Measurements from ENCODE around the gene CELF2.

Gene CELF2

DNA sequence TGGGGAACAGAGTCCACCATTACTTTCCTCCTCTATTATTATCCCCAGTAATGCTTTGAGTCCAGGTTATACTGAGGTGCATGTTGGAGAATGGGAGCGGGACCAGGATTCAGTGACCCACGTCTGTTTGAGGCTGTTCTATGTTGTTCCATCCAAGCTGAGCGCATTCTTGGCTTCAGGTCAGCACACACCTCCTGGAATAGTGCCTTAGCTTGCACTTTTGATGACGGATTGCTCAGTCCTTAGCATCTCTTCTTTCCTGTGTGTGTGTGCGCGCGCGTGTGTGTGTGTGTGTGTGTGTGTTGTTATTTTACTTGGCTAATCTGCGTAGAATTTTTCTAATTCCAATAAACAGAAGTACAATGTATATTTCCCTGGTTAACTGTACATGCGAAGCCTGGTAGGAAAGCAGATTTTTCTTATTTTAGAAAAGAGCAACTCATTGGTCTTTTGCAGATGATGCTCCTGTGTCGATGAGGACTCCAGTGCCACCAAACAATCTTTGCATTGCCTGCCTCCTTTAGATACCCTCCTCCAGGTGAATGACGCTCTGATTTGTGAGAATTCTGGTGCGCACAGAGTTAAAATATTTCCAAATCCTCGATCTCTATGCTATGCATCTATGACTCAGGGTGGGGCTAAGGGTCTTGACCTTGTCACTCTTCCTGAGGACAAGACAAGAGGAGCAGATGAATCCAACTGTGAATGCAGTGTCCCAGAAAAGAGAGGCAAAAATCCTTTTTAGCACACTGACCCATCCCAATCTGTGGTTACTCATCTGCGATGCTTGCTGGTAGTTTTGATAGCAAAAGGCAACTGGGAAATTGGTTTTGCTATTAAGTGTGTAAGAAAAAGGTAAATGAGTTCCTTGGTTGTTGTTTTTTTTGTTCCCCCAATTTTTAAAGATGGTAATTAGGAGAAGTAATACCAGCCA is 13.3 kb upstream of the CELF2 start:
- Histone ChIP-seq H3K4me1 (ENCODE audit: control insufficient read depth, insufficient read depth, low read length) (no peaks in the 10 kb centered on the region), H3K4me3 (ENCODE audit: low read depth, low read length) (no peak overlapping the region), H3K36me3 (ENCODE audit: control insufficient read depth, insufficient read depth, low read length) (no peaks in the 10 kb centered on the region), H3K27ac (ENCODE audit: low read depth, low read length) (no peak overlapping the region), H3K27me3 (ENCODE audit: control insufficient read depth, insufficient read depth, low read length) (no peaks in the 10 kb centered on the region), H3K9ac (ENCODE audit: low read length) (no peak overlapping the region), H3K9me3 (ENCODE audit: control insufficient read depth, insufficient read depth, low read depth, low read length) (no peaks in the 10 kb centered on the region)

GRCh38 chr10:11005725-11006427 is 11.8 kb upstream of the CELF2 start:
- Histone ChIP-seq H3K9ac (ENCODE audit: low read length) (no peak overlapping the region), H3K4me3 (ENCODE audit: low read depth, low read length) (no peak overlapping the region), H3K36me3 (ENCODE audit: control insufficient read depth, insufficient read depth, low read length) (no peaks in the 10 kb centered on the region), H3K4me1 (ENCODE audit: control insufficient read depth, insufficient read depth, low read length) (no peaks in the 10 kb centered on the region), H3K27me3 (ENCODE audit: control insufficient read depth, insufficient read depth, low read length) (no peaks in the 10 kb centered on the region), H3K27ac (ENCODE audit: low read depth, low read length) (no peak overlapping the region), H3K9me3 (ENCODE audit: control insufficient read depth, insufficient read depth, low read depth, low read length) (no peaks in the 10 kb centered on the region)

- no peaks in the 10 kb centered on the region for H3K9me3 ChIP-seq (ENCODE audit: control insufficient read depth, insufficient read depth, low read depth, low read length)
- no peak overlapping the region for H3K9ac ChIP-seq (ENCODE audit: low read length)
- H3K27ac ChIP-seq (ENCODE audit: low read depth, low read length) = no peak overlapping the region
- H3K4me3 ChIP-seq (ENCODE audit: low read depth, low read length) = no peak overlapping the region
- no peaks in the 10 kb centered on the region for H3K4me1 ChIP-seq (ENCODE audit: control insufficient read depth, insufficient read depth, low read length)
- no peaks in the 10 kb centered on the region for H3K36me3 ChIP-seq (ENCODE audit: control insufficient read depth, insufficient read depth, low read length)
- H3K27me3 ChIP-seq (ENCODE audit: control insufficient read depth, insufficient read depth, low read length) = no peaks in the 10 kb centered on the region
Measured at GRCh38 chr10:11006428-11006825, 11.2 kb upstream of the CELF2 start.

- no peaks in the 10 kb centered on the region for H3K36me3 ChIP-seq (ENCODE audit: control insufficient read depth, insufficient read depth, low read length)
- H3K9me3 ChIP-seq (ENCODE audit: control insufficient read depth, insufficient read depth, low read depth, low read length) = no peaks in the 10 kb centered on the region
- H3K27ac ChIP-seq (ENCODE audit: low read depth, low read length) = no peak overlapping the region
- no peaks in the 10 kb centered on the region for H3K4me1 ChIP-seq (ENCODE audit: control insufficient read depth, insufficient read depth, low read length)
- H3K4me3 ChIP-seq (ENCODE audit: low read depth, low read length) = no peak overlapping the region
- no peaks in the 10 kb centered on the region for H3K27me3 ChIP-seq (ENCODE audit: control insufficient read depth, insufficient read depth, low read length)
- H3K9ac ChIP-seq (ENCODE audit: low read length) = no peak overlapping the region
Measured at GRCh38 chr10:11007476-11008020, 10.1 kb upstream of the CELF2 start.

DNA sequence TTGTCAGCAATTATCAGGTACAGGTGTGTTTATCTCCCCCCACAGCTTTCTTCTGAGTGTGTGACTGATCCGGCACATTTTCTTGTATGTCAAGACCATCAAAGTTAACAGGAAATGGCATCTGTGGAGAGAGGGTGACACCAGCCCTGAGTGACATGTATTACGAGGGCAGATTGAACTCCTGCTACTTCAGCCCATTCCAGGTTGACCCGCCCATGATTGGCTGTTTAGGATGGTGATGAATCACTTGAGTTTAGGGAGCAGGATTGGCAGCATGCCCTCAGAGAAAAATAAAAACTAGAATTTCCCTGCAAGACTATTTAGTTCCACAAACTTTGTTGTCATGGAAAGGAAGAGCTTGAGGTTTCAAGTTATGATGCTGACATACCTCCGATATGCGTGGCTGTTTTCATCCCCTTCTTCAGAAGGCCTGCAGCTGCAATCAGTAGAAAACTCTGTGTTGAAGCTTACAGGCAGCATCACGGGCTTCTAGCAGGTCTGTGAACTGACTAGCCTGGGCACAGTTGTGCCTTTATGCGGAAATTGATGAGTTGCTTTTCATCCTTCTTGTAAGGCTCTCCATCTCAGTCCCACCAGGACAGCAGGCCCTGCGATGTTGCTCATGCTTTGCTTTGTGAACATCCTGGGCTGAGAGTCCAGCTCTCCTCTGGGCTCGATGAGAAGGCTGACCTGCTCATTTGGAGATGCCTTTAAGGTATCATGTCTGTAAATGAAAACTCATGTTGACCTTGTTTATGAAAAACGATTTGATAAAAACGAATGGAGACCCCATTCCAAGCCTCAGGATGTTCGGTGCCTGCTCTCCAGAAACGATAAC is 8.0 kb upstream of the CELF2 start:
- no peaks in the 10 kb centered on the region for H3K9me3 ChIP-seq (ENCODE audit: control insufficient read depth, insufficient read depth, low read depth, low read length)
- H3K36me3 ChIP-seq (ENCODE audit: control insufficient read depth, insufficient read depth, low read length) = no peaks in the 10 kb centered on the region
- no peak overlapping the region for H3K9ac ChIP-seq (ENCODE audit: low read length)
- H3K27me3 ChIP-seq (ENCODE audit: control insufficient read depth, insufficient read depth, low read length) = no peaks in the 10 kb centered on the region
- H3K4me1 ChIP-seq (ENCODE audit: control insufficient read depth, insufficient read depth, low read length) = peaks cover 1% of the 10 kb centered on the region; the same call in 1 of the 2 replicates
- no peak overlapping the region for H3K4me3 ChIP-seq (ENCODE audit: low read depth, low read length)
- no peak overlapping the region for H3K27ac ChIP-seq (ENCODE audit: low read depth, low read length)

- Histone ChIP-seq H3K27me3 (ENCODE audit: control insufficient read depth, insufficient read depth, low read length) (0 out of 2 replicates have a peak, but pooled peaks cover 1% of the 10 kb centered on the region), H3K27ac (ENCODE audit: low read depth, low read length) (no peak overlapping the region), H3K36me3 (ENCODE audit: control insufficient read depth, insufficient read depth, low read length) (no peaks in the 10 kb centered on the region), H3K4me1 (ENCODE audit: control insufficient read depth, insufficient read depth, low read length) (peaks cover 8% of the 10 kb centered on the region; the same call in 1 of the 2 replicates), H3K9ac (ENCODE audit: low read length) (no peak overlapping the region), H3K4me3 (ENCODE audit: low read depth, low read length) (no peak overlapping the region), H3K9me3 (ENCODE audit: control insufficient read depth, insufficient read depth, low read depth, low read length) (no peaks in the 10 kb centered on the region)
Measured at GRCh38 chr10:11010582-11010981, 7.1 kb upstream of the CELF2 start.

DNA sequence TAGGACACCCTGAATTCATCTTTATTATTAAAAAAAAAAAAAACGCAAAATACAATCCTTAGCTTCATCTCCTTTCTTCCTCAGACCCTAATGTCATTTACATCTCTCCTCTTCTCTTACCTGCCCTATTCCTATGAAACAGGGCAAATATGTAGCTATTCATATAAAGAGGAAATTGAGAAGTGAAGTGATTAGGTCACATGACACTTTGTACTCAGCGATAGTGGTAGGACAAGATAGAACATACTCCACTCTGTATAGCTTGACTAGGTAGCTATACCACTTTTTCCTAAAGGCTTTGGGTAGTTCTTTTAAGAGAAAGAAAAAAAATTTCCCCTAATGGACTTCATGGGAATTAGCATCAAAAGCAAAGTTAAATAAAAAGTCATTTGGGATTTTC is 6.2 kb upstream of the CELF2 start:
- H3K36me3 ChIP-seq (ENCODE audit: control insufficient read depth, insufficient read depth, low read length) = no peaks in the 10 kb centered on the region

DNA sequence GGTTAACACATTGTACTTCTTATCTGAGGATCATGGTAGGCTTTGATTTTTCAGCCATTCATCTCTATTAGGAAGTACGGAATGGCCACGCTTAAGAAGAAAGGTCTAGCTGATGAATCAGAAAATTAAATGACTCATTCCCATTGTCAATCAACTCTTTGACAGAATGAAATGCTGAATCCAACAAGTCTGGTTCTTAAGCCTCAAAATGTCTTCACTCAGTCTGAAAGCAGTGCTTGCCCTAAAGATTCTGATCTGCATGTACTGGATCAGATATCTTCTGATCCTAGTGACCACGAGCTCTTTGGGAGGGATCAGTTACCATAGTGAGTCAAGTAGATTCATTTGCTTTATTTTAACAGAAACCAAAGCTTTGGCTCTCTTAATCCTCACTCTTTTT is 5.7 kb upstream of the CELF2 start:
- H3K9me3 ChIP-seq (ENCODE audit: control insufficient read depth, insufficient read depth, low read depth, low read length) = no peaks in the 10 kb centered on the region
- no peak overlapping the region for H3K4me3 ChIP-seq (ENCODE audit: low read depth, low read length)
- H3K27me3 ChIP-seq (ENCODE audit: control insufficient read depth, insufficient read depth, low read length) = peaks cover 15% of the 10 kb centered on the region
- peaks cover 13% of the 10 kb centered on the region for H3K4me1 ChIP-seq (ENCODE audit: control insufficient read depth, insufficient read depth, low read length)
- H3K36me3 ChIP-seq (ENCODE audit: control insufficient read depth, insufficient read depth, low read length) = no peaks in the 10 kb centered on the region
- no peak overlapping the region for H3K9ac ChIP-seq (ENCODE audit: low read length)
- no peak overlapping the region for H3K27ac ChIP-seq (ENCODE audit: low read depth, low read length)

More for the DNA sequence above, 6.2 kb upstream of the CELF2 start:
- Histone ChIP-seq H3K27ac (ENCODE audit: low read depth, low read length) (no peak overlapping the region), H3K4me3 (ENCODE audit: low read depth, low read length) (no peak overlapping the region), H3K4me1 (ENCODE audit: control insufficient read depth, insufficient read depth, low read length) (peaks cover 13% of the 10 kb centered on the region), H3K27me3 (ENCODE audit: control insufficient read depth, insufficient read depth, low read length) (peaks cover 9% of the 10 kb centered on the region), H3K9ac (ENCODE audit: low read length) (no peak overlapping the region), H3K9me3 (ENCODE audit: control insufficient read depth, insufficient read depth, low read depth, low read length) (no peaks in the 10 kb centered on the region)

GRCh38 chr10:11012421-11013295 is 5.0 kb upstream of the CELF2 start:
- Histone ChIP-seq H3K27me3 (ENCODE audit: control insufficient read depth, insufficient read depth, low read length) (peaks cover 18% of the 10 kb centered on the region), H3K9me3 (ENCODE audit: control insufficient read depth, insufficient read depth, low read depth, low read length) (no peaks in the 10 kb centered on the region), H3K9ac (ENCODE audit: low read length) (no peak overlapping the region), H3K27ac (ENCODE audit: low read depth, low read length) (no peak overlapping the region), H3K4me1 (ENCODE audit: control insufficient read depth, insufficient read depth, low read length) (peaks cover 13% of the 10 kb centered on the region), H3K36me3 (ENCODE audit: control insufficient read depth, insufficient read depth, low read length) (no peaks in the 10 kb centered on the region), H3K4me3 (ENCODE audit: low read depth, low read length) (no peak overlapping the region)

- H3K4me1 ChIP-seq (ENCODE audit: control insufficient read depth, insufficient read depth, low read length) = peaks cover 13% of the 10 kb centered on the region
- H3K36me3 ChIP-seq (ENCODE audit: control insufficient read depth, insufficient read depth, low read length) = no peaks in the 10 kb centered on the region
- no peak overlapping the region for H3K9ac ChIP-seq (ENCODE audit: low read length)
- H3K4me3 ChIP-seq (ENCODE audit: low read depth, low read length) = no peak overlapping the region
- H3K27me3 ChIP-seq (ENCODE audit: control insufficient read depth, insufficient read depth, low read length) = peaks cover 21% of the 10 kb centered on the region
- H3K27ac ChIP-seq (ENCODE audit: low read depth, low read length) = no peak overlapping the region
- H3K9me3 ChIP-seq (ENCODE audit: control insufficient read depth, insufficient read depth, low read depth, low read length) = no peaks in the 10 kb centered on the region
Measured at GRCh38 chr10:11013836-11014235, 3.8 kb upstream of the CELF2 start.

All from HUES6 (cell line).